GM18517 (cell line): ENCODE results near the gene RNF126.
"Not testable (repeated sequence)": the region's sequence is repeated elsewhere in the genome, so short reads cannot be mapped to it uniquely, and the experiment has no call there.

Experiments used
- ATAC-seq: cut with Tn5 transposase; IDR thresholded peaks from one replicate; pipeline ENCODE4 v1.9.1; 2021; ENCODE audit warnings: mild to moderate bottlenecking, moderate library complexity; ENCODE audit not compliant: unreplicated experiment

Gene RNF126

GRCh38 chr19:632579-633067, 30.4 kb downstream of the RNF126 start:
- peak; percentile 15 for ATAC-seq

GRCh38 chr19:629961-630714, 32.9 kb downstream of the RNF126 start:
- no peak for ATAC-seq

DNA sequence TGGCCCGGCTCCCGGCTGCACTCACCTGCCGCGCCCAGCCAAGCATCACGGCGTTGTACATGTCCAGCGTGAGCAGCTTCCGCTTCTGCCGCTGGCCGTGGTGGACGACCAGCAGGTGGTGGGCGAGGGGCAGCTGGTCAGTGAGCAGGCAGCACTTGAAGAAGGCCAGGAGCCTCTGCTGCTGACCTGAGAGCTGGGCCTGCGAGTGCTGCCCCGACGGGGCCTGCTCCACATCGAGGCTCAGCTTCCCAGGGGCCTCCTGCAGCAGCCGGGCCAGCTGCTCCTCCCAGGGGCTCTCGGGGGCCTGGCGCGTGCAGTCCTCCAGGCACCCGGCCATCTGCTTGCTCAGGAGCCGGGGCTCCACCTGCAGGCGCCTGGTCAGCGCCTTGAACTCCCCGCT, 33.5 kb downstream of the RNF126 start:
- not testable (repeated sequence) for ATAC-seq

- no peak for ATAC-seq
Observed at GRCh38 chr19:628168-628567, 34.8 kb downstream of the RNF126 start.

- ATAC-seq = not testable (repeated sequence)
Observed at GRCh38 chr19:626566-626965, 36.4 kb downstream of the RNF126 start.

GRCh38 chr19:625257-625656, 37.8 kb downstream of the RNF126 start:
- no peak for ATAC-seq

DNA sequence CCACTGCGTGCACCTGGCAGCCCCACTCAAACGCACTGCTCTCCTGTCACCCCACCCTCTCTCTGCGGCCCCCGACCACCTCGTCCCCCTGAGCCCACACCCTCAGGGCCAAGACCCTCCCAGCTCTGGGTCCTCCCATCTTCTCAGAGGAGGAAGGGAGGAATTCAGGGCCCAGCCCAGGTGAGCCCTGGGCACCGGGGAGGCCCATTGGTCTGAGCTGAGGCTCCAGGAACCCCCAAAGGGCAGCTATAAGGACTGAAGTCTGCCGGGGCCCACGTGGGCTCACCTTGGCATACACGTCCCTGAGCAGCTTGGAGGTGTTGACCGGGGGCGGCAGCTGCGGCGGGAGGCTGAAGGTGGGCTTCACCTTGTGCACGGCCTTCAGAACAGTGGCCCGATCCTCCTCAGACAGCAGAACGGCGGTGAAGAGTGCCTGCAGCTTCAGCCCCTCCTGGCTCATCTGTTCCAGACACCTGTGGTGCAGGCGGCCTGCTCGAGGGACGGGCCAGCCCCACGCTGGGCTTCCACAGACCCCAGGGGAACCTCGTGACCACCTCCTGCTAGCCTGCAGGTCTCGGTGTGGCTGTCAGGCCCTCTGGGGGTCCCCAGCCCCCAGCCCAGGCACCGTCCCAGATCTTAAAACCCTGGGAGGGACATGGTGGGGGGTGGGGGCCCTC, 38.4 kb downstream of the RNF126 start:
- ATAC-seq = no peak

- ATAC-seq = no peak
Observed at GRCh38 chr19:623974-624373, 39.0 kb downstream of the RNF126 start.

DNA sequence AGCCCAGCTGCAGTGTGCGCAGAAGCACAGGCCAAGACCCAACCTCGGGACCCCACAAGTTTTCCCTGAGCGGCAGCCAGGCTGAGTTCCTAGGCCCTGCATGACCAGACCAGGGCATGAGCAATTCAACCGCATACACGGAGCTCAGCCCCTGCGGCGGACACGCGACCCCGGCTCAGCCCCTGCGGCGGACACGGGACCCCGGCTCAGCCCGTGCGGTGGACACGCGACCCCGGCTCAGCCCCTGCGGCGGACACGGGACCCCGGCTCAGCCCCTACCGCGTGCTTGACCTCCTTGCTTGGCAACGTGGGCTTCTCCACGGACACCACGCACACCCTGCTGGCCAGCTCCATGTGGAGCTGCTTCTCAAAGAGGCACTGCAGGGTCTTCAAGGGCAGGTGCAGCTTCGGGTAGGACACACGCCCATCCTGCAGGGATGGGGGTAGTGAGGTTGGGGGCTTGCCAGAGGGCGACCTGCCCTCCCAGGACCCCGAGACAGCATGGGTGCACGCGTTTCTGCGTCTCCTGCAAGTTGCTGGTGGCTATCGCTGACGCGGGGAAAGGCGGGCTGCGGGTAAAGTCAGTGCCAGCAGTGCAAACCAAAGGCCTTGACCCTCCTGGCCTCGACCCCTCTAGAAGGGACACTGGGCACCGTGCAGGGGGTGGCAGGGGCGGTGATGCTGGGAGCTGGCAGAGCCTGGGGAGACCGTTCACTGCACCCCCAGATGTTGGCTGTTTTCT, 39.7 kb downstream of the RNF126 start:
- no peak for ATAC-seq

GRCh38 chr19:622666-623065, 40.3 kb downstream of the RNF126 start:
- no peak for ATAC-seq

- ATAC-seq = no peak
Observed at GRCh38 chr19:621819-622218, 41.2 kb downstream of the RNF126 start.

- not testable (repeated sequence) for ATAC-seq
Observed at GRCh38 chr19:621191-621590, 41.8 kb downstream of the RNF126 start.

GRCh38 chr19:620166-620862, 42.7 kb downstream of the RNF126 start:
- ATAC-seq = no peak

GRCh38 chr19:619286-620002, 43.6 kb downstream of the RNF126 start:
- ATAC-seq = no peak

DNA sequence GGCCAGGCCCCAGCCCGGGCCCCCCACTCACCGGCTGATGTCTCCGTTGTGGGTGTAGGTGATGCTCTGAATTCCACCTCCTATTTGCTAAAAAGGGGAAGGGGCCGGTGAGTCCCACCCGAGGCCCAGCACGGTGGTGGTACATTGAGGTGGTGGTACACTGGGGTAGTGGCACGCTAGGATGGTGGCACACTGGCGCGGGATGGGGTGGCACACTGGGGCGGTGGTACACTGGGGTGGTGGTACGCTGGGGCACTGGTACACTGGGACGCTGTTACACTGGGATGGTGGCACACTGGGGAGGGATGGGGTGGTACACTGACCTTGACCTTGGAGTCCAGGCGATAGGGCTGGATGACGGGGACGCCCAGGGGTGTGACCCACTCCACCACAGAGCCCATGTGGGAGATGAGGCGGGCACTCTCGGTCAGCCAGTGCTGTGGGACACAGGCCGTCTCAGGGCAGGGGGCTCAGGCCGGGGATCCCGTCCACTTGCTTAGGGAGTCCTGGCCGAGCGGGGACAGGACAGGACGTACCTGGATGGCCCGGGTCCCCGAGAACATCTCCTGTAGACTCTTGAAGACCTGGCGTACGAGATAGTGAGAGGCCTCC, 44.2 kb downstream of the RNF126 start:
- ATAC-seq = no peak

DNA sequence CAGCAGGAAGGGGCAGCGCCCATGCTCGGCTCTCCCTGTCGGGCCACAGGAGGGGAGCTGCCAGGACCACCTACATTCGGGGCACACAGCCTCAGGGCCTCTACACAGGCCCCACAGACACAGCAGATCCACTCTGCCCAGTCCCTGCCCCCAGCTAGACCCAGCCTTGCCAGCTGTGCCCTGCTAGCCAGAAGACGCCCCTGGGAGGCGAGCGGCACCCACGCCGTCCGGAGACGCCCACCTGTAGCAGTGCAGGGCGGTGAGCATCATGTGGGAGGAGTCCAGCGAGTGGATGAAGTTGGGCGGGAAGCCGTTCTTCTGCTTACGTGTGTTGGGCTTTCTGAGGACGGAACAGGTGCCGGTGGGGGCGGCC, 44.8 kb downstream of the RNF126 start:
- ATAC-seq = no peak

GRCh38 chr19:617551-618246, 45.3 kb downstream of the RNF126 start:
- no peak for ATAC-seq

DNA sequence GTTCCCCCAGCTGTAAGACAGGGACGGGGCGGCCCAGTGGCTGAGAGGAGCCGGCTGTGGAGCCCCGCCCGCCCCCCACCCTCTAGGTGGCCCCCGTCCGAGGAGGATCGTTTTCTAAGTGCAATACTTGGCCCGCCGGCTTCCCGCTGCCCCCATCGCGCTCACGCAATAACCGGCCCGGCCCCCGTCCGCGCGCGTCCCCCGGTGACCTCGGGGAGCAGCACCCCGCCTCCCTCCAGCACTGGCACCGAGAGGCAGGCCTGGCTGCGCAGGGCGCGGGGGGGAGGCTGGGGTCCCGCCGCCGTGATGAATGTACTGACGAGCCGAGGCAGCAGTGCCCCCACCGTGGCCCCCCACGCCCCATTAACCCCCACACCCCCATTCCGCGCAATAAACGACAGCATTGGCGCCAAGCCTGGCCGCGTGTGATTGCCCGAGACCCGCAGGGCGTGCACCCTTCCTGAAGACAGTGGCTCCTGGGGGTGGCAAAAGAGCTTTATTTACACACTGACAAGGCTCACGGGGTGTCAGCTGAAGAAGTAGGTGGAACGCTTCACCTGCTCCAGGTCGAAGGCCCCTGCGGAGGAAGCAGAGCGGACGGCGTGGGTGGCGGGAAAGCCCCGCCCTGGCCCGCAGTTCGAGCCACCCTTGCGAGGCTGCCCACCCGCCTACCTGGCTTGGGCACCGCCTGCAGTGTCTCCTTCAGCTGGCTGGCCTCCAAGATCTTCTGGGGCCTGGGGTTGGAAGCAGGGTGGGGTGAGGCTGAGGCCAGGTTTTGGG, 46.1 kb downstream of the RNF126 start:
- ATAC-seq = no peak
